Calu3 (cell line): ENCODE results near the gene NBPF1. TPM values are rescaled to one million over a fixed set of nuclear protein-coding genes. Genes with fewer than 3 reads are reported as not detected.
"Not testable (repeated sequence)": the region's sequence is repeated elsewhere in the genome, so short reads cannot be mapped to it uniquely, and the experiment has no call there.

ENCODE experiments used
- BruUV-seq: library from RNA; stranded (reverse); fragments of 400-500 nt; replicated peaks from 2 replicates; lab custom pipeline; 2021; lab: Mats Ljungman, UMichigan
- CTCF ChIA-PET: fragments of 300-600 bp; sonication (Branson Sonifier 250); formaldehyde crosslinking; loops from one replicate; lab custom pipeline; 2022; ENCODE audit warnings: antibody characterized with exemption; lab: Charles Lee
- DNase-seq: peaks from one replicate; pipeline ENCODE4 v3.0.0; 2022
- H3K27ac Mint-ChIP-seq: one replicate; pipeline ENCODE4 v1.8.0; 2022; ENCODE audit warnings: mixed read lengths; ENCODE audit not compliant: unreplicated experiment
- H3K27me3 Mint-ChIP-seq: one replicate; pipeline ENCODE4 v1.8.0; 2022; ENCODE audit warnings: mixed read lengths; ENCODE audit not compliant: unreplicated experiment
- H3K36me3 Mint-ChIP-seq: one replicate; pipeline ENCODE4 v1.8.0; 2022; ENCODE audit warnings: mild to moderate bottlenecking, moderate library complexity, mixed read lengths; ENCODE audit not compliant: insufficient read depth, unreplicated experiment
- H3K4me1 Mint-ChIP-seq: one replicate; pipeline ENCODE4 v1.8.0; 2022; ENCODE audit warnings: mild to moderate bottlenecking, low read depth, mixed read lengths; ENCODE audit not compliant: unreplicated experiment
- H3K4me3 Mint-ChIP-seq: one replicate; pipeline ENCODE4 v1.8.0; 2022; ENCODE audit warnings: mild to moderate bottlenecking, low read depth, moderate library complexity, mixed read lengths; ENCODE audit not compliant: unreplicated experiment
- H3K9me3 Mint-ChIP-seq: one replicate; pipeline ENCODE4 v1.8.0; 2022; ENCODE audit warnings: low read depth, mixed read lengths; ENCODE audit not compliant: unreplicated experiment
- CTCF ChIP-seq: fragments of 200-600 bp; IDR thresholded peaks from one replicate; pipeline ENCODE4 v1.8.0; 2022; ENCODE audit warnings: antibody characterized with exemption; ENCODE audit not compliant: unreplicated experiment
- intact Hi-C: fragments of 100-400 bp; cut with micrococcal nuclease; formaldehyde crosslinking; loops from one replicate; pipeline ENCODE4 v1.10.0; 2022; ENCODE audit not compliant: unreplicated experiment
- total RNA-seq: library from RNA; stranded (reverse); gene quantifications from 2 replicates; pipeline ENCODE4 v1.2.3, GENCODE V29; 2022

The NBPF1 gene
- total RNA-seq, 1 experiment from 2014 or later: 26.4 TPM

GRCh38 chr1:16605532-16606505, 7.5 kb downstream of the NBPF1 start:
- H3K27me3 Mint-ChIP-seq: no peaks in the 10 kb centered on the region
- no peak for TF ChIP-seq CTCF
- H3K4me1 Mint-ChIP-seq: no peaks in the 10 kb centered on the region
- no peak overlapping the region for H3K4me3 Mint-ChIP-seq
- no peak overlapping the region for H3K27ac Mint-ChIP-seq
- no TSS peak for BruUV-seq
- no peak for DNase-seq
- intact Hi-C loops: no loop called here
- H3K36me3 Mint-ChIP-seq: no peaks in the 10 kb centered on the region
- CTCF ChIA-PET: no interaction called here
- no peaks in the 10 kb centered on the region for H3K9me3 Mint-ChIP-seq

- no peaks in the 10 kb centered on the region for H3K4me1 Mint-ChIP-seq
Observed at GRCh38 chr1:16605213-16605525, 8.2 kb downstream of the NBPF1 start.

GRCh38 chr1:16604514-16605212, 8.7 kb downstream of the NBPF1 start:
- H3K4me1 Mint-ChIP-seq, DNase-seq, CTCF ChIA-PET, H3K4me3 Mint-ChIP-seq, H3K27me3 Mint-ChIP-seq, intact Hi-C loops, H3K36me3 Mint-ChIP-seq, H3K9me3 Mint-ChIP-seq, H3K27ac Mint-ChIP-seq, BruUV-seq: not testable (repeated sequence)

More at GRCh38 chr1:16605213-16605525, 8.2 kb downstream of the NBPF1 start:
- Mint-ChIP-seq H3K4me3 (no peak overlapping the region), H3K27ac (no peak overlapping the region), H3K27me3 (no peaks in the 10 kb centered on the region), H3K36me3 (no peaks in the 10 kb centered on the region), H3K9me3 (no peaks in the 10 kb centered on the region)
- TF ChIP-seq CTCF: no peak
- DNase-seq: no peak
- no TSS peak for BruUV-seq
- intact Hi-C loops: no loop called here
- CTCF ChIA-PET: no interaction called here

- BruUV-seq, H3K27ac Mint-ChIP-seq, intact Hi-C loops, DNase-seq, H3K9me3 Mint-ChIP-seq, H3K4me1 Mint-ChIP-seq, H3K4me3 Mint-ChIP-seq, H3K27me3 Mint-ChIP-seq, CTCF ChIA-PET, H3K36me3 Mint-ChIP-seq: not testable (repeated sequence)
Observed at GRCh38 chr1:16603623-16604022, 9.7 kb downstream of the NBPF1 start.

DNA sequence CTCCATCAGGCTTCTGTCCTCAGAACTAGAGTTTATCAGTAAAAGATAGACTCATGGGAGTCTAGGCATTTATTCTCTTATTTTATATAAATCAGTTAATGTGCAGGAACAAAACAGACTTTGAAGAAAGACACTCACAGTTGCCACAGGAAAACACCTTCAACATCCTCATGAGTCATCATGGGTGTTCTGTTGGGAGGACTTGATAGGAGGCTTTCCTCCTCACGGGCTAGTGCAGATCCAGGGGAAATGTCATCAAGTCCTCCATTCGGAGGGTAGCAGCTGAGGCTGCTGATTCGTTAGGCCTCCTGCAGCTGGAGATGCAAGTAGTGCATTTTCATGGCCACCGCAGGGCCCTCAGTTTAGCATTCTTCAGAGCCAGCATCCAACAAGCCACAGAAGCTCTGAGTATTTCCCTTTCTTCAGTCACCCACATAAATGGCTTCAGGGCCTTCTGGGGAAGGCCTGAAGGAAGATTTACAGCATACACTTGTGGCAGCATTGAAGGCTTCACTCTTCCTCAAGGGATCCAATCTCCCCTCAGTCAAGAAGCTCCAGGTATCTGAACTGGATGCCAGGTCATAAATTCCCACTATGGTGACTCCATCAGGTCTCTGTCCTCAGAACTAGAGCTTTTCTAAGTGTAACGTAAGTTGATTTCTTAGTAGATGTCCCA, 10.9 kb downstream of the NBPF1 start:
- H3K36me3 Mint-ChIP-seq, H3K4me3 Mint-ChIP-seq, H3K27ac Mint-ChIP-seq, CTCF ChIA-PET, BruUV-seq, DNase-seq, H3K9me3 Mint-ChIP-seq, intact Hi-C loops, H3K27me3 Mint-ChIP-seq, H3K4me1 Mint-ChIP-seq: not testable (repeated sequence)

DNA sequence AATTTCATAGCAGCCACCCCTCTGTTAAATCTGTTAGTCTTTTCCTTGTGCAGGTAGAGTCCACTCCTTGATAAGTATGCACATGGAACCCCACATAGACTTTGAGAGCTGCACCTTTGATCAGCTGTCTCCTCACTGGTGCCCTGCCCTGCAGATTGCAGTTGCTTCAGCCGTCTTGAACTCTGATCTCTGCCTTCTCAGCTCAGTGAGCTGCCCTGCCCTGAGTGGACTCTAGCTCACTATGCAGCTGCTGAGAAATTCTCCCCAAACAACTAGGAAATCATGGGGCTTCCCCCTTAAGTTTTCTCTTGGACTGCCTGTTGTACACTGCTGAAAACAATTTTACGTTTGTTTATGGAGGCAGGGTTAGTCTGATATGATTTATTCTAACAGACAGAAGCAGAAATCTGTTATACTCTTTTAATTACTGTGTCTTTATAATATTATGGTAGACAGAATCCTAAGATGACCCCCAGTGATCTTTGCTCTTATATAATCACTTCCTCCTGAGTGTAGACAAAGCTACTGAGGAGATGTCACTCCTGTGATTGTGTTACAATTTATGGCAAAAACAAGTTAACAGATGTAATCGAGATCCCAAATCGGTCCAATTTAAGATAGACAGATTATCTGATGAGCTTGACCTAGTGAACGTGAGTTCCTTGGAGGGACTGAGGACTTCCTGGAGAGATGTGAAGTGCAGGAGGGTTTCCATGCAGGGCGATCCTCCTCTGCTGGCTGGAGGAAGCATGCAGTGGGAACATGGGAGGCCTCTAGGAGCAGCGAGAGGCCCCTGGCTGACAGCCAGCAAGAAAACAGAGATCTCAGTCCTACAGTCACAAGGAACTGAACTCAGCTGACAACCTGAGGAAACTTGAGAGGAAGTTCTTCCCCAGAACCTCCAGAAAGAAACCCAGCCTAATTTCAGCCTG, 12.2 kb downstream of the NBPF1 start:
- CTCF ChIA-PET, H3K27ac Mint-ChIP-seq, H3K9me3 Mint-ChIP-seq, H3K4me3 Mint-ChIP-seq, H3K4me1 Mint-ChIP-seq, intact Hi-C loops, DNase-seq, BruUV-seq, H3K36me3 Mint-ChIP-seq, H3K27me3 Mint-ChIP-seq: not testable (repeated sequence)

DNA sequence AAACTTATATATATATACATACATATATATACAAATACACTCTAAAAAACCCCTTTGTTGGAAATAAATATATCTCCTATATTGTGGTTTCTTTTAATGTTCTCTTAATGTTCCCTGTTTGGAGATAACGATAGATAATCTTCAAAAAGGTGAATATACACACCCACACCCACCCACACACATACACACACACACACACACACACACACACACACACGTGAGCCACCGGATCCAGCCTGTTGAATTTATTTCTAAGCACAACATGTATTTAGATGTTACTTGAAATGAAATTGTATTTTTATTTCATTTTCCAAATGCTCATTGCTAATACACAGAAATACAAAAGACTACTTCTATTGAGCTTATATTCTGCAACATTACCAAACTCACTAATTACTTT, 14.0 kb downstream of the NBPF1 start:
- CTCF ChIA-PET, H3K27me3 Mint-ChIP-seq, intact Hi-C loops: not testable (repeated sequence)

More for the DNA sequence above, 14.0 kb downstream of the NBPF1 start:
- H3K4me3 Mint-ChIP-seq, H3K36me3 Mint-ChIP-seq, DNase-seq, BruUV-seq, H3K9me3 Mint-ChIP-seq, H3K27ac Mint-ChIP-seq, H3K4me1 Mint-ChIP-seq: not testable (repeated sequence)
